HG02759 (cell line): ENCODE measurements around the gene FBXL17.
"Not testable (repeated sequence)": the region's sequence is repeated elsewhere in the genome, so short reads cannot be mapped to it uniquely, and the experiment has no call there.

Experiments used
- ATAC-seq: cut with Tn5 transposase; IDR thresholded peaks from one replicate; pipeline ENCODE4 v1.9.1; 2021; ENCODE audit warnings: mild to moderate bottlenecking, moderate library complexity; ENCODE audit not compliant: unreplicated experiment

The FBXL17 gene

GRCh38 chr5:108381954-108382783 lies at the start of gene FBXL17:
Gene FBXL17 (minus strand): TSS chr5:108382098.
- peak; percentile 75 for ATAC-seq

GRCh38 chr5:108430931-108431608 lies 49.2 kb upstream of the FBXL17 start:
- no peak for ATAC-seq

GRCh38 chr5:108421713-108422112 lies 39.8 kb upstream of the FBXL17 start:
- ATAC-seq: no peak

- ATAC-seq: no peak
Measured at GRCh38 chr5:108420755-108421154, 38.9 kb upstream of the FBXL17 start.

- no peak for ATAC-seq
Measured at GRCh38 chr5:108420158-108420557, 38.3 kb upstream of the FBXL17 start.

- no peak for ATAC-seq
Measured at GRCh38 chr5:108418197-108418596, 36.3 kb upstream of the FBXL17 start.

GRCh38 chr5:108417166-108417670 lies 35.3 kb upstream of the FBXL17 start:
- no peak for ATAC-seq

- no peak for ATAC-seq
Measured at GRCh38 chr5:108415726-108416125, 33.8 kb upstream of the FBXL17 start.

- no peak for ATAC-seq
Measured at GRCh38 chr5:108409786-108410185, 27.9 kb upstream of the FBXL17 start.

GRCh38 chr5:108405201-108405600 lies 23.3 kb upstream of the FBXL17 start:
- not testable (repeated sequence) for ATAC-seq

- ATAC-seq: no peak
Measured at GRCh38 chr5:108398964-108399363, 17.1 kb upstream of the FBXL17 start.

GRCh38 chr5:108396837-108397236 lies 14.9 kb upstream of the FBXL17 start:
- not testable (repeated sequence) for ATAC-seq

- no peak for ATAC-seq
Measured at GRCh38 chr5:108387758-108388157, 5.9 kb upstream of the FBXL17 start.

- no peak for ATAC-seq
Measured at GRCh38 chr5:108386345-108387061, 4.6 kb upstream of the FBXL17 start.

- ATAC-seq: no peak
Measured at GRCh38 chr5:108384741-108385140, 2.8 kb upstream of the FBXL17 start.

GRCh38 chr5:108382784-108383330 lies 959 bp upstream of the FBXL17 start:
- no peak for ATAC-seq

GRCh38 chr5:108381350-108381953 lies 446 bp downstream of the FBXL17 start:
- ATAC-seq: peak; percentile 51

GRCh38 chr5:108380531-108381349 lies 1.2 kb downstream of the FBXL17 start:
- peak; percentile 32 for ATAC-seq

- ATAC-seq: no peak
Measured at GRCh38 chr5:108379722-108380530, 2.0 kb downstream of the FBXL17 start.
